BJ (cell line): ENCODE results near the gene IFI44L. TPM values are rescaled to one million over a fixed set of nuclear protein-coding genes. Genes with fewer than 3 reads are reported as not detected.

ENCODE experiments used
- CTCF ChIA-PET: fragments of 350-600 bp; formaldehyde crosslinking; extraction: SDS; loops from one replicate; lab custom pipeline; 2021; ENCODE audit warnings: antibody characterized with exemption, inconsistent platforms; lab: Yijun Ruan, JAX
- POLR2A ChIA-PET: fragments of 300-600 bp; sonication (Branson Sonifier 250); formaldehyde crosslinking; extraction: SDS; loops from one replicate; lab custom pipeline; 2021; ENCODE audit warnings: antibody characterized with exemption; lab: Charles Lee
- DNase-seq: peaks from one replicate; pipeline ENCODE4 v3.0.0-alpha.2; 2011; ENCODE audit warnings: low read depth
- H3K27me3 ChIP-seq: 2 replicates; pipeline ENCODE4 v1.6.0; 2011; ENCODE audit warnings: low read length; ENCODE audit not compliant: control insufficient read depth, insufficient read depth
- H3K36me3 ChIP-seq: 2 replicates; pipeline ENCODE4 v1.5.1; 2011; ENCODE audit warnings: low read length; ENCODE audit not compliant: control insufficient read depth, insufficient read depth
- H3K4me3 ChIP-seq: 2 replicates; pipeline ENCODE4 v1.5.1; 2011; ENCODE audit warnings: low read depth, mild to moderate bottlenecking, control low read depth, low read length
- CTCF ChIP-seq: IDR thresholded peaks from 2 replicates; pipeline ENCODE4 v1.5.1; 2011; ENCODE audit warnings: low read depth, mild to moderate bottlenecking, control low read depth, inconsistent platforms, low read length, moderate library complexity; ENCODE audit not compliant: insufficient read depth
- polyA plus RNA-seq: library from polyadenylated mRNA; depleted of rRNA; stranded (reverse); fragments of >200 nt; gene quantifications from 2 replicates; pipeline ENCODE4 v1.2.3, GENCODE V29; 2011

Gene IFI44L
- polyA plus RNA-seq, 1 experiment: 0.28 TPM

- ChIA-PET POLR2A (no interaction called here), CTCF (interaction anchor here (1.2 to 1.4 kb wide), 2 partner anchors 11 to 56 kb away, joined by 3 to 4 read pairs; no protein-coding TSS in a partner anchor)
- no peaks in the 10 kb centered on the region for H3K27me3 ChIP-seq
- no peak overlapping the region for H3K4me3 ChIP-seq
- H3K36me3 ChIP-seq: no peaks in the 10 kb centered on the region
- DNase-seq: no peak
- no peak for TF ChIP-seq CTCF
Measured at GRCh38 chr1:78683079-78683478, 62.8 kb downstream of the IFI44L start.

GRCh38 chr1:78687315-78687714 lies 67.1 kb downstream of the IFI44L start:
- no peak for DNase-seq
- no peaks in the 10 kb centered on the region for H3K27me3 ChIP-seq
- ChIA-PET POLR2A (no interaction called here), CTCF (interaction anchor here (1.3 kb wide), 1 partner anchor 9 kb away, joined by 3 read pairs; no protein-coding TSS in a partner anchor)
- H3K4me3 ChIP-seq: no peak overlapping the region
- H3K36me3 ChIP-seq: no peaks in the 10 kb centered on the region
- TF ChIP-seq CTCF: no peak

- no peak for DNase-seq
- ChIA-PET POLR2A (no interaction called here), CTCF (interaction anchor here (1.3 to 1.4 kb wide), 2 partner anchors 9 to 29 kb away, joined by 3 to 6 read pairs; no protein-coding TSS in a partner anchor)
- no peaks in the 10 kb centered on the region for H3K27me3 ChIP-seq
- no peaks in the 10 kb centered on the region for H3K36me3 ChIP-seq
- TF ChIP-seq CTCF: no peak
- H3K4me3 ChIP-seq: no peak overlapping the region
Measured at GRCh38 chr1:78687914-78688313, 67.7 kb downstream of the IFI44L start.

- ChIA-PET CTCF (interaction anchor here (0.8 to 1.4 kb wide), 5 partner anchors 8 to 445 kb away, joined by 3 to 6 read pairs (median 3); no protein-coding TSS in a partner anchor), POLR2A (no interaction called here)
- H3K36me3 ChIP-seq: no peaks in the 10 kb centered on the region
- peak; percentile 44 for TF ChIP-seq CTCF
- no peak overlapping the region for H3K4me3 ChIP-seq
- no peak for DNase-seq
- no peaks in the 10 kb centered on the region for H3K27me3 ChIP-seq
Measured at GRCh38 chr1:78688697-78689096, 68.4 kb downstream of the IFI44L start.

GRCh38 chr1:78690516-78690915 lies 70.3 kb downstream of the IFI44L start:
- no peak for TF ChIP-seq CTCF
- DNase-seq: no peak
- Histone ChIP-seq H3K4me3 (no peak overlapping the region), H3K36me3 (no peaks in the 10 kb centered on the region), H3K27me3 (no peaks in the 10 kb centered on the region)
- POLR2A ChIA-PET: no interaction called here
- CTCF ChIA-PET: interaction anchor here (0.8 kb wide), 1 partner anchor 149 kb away, joined by 3 read pairs; no protein-coding TSS in a partner anchor
